Breast epithelium (tissue), 3 donors: ENCODE results near the gene SYT14.

Experiments
- CTCF ChIP-seq, 3 donors: fragments of 450-650 bp; IDR thresholded peaks; one replicate each; pipeline ENCODE4 v1.5.1; 2016 to 2017; ENCODE audit warnings: antibody characterized with exemption in 3 of 3, mild to moderate bottlenecking in 3 of 3, moderate library complexity in 3 of 3
- POLR2A ChIP-seq: fragments of 450-650 bp; IDR thresholded peaks from one replicate; pipeline ENCODE4 v1.6.1; 2016; ENCODE audit warnings: antibody characterized with exemption, mild to moderate bottlenecking, moderate library complexity
- POLR2AphosphoS5 ChIP-seq, 3 donors: sonication (generic); formaldehyde crosslinking; IDR thresholded peaks; one replicate each; pipeline ENCODE4 v1.6.1; 2017; ENCODE audit warnings: antibody characterized with exemption in 3 of 3

- TF ChIP-seq CTCF (IDR thresholded peaks at IDR 0.05), result no peak
- no peak for TF ChIP-seq POLR2A
- TF ChIP-seq POLR2AphosphoS5 (IDR thresholded peaks at IDR 0.05), result no peak
These were observed 10.1 kb downstream of the SYT14 start for GRCh38 chr1:209948155-209948554.
